Muscle layer of colon (tissue), 2 donors: Measurements from ENCODE around the gene MRPS16.
"Not testable (repeated sequence)": the region's sequence is repeated elsewhere in the genome, so short reads cannot be mapped to it uniquely, and the experiment has no call there.

Experiments used
- H3K27ac ChIP-seq: one replicate; pipeline ENCODE4 v1.7.0; 2013; ENCODE audit warnings: low read depth, mild to moderate bottlenecking, low read length, moderate library complexity
- H3K27me3 ChIP-seq, 2 donors: one replicate each; pipeline ENCODE4 v1.7.0; 2013; ENCODE audit warnings: low read length in 2 of 2, mild to moderate bottlenecking in 2 of 2; ENCODE audit not compliant: insufficient read depth in 2 of 2, control insufficient read depth in 1 of 2
- H3K36me3 ChIP-seq: one replicate; pipeline ENCODE4 v1.7.0; 2013; ENCODE audit warnings: mild to moderate bottlenecking, low read length; ENCODE audit not compliant: insufficient read depth
- H3K4me1 ChIP-seq: one replicate; pipeline ENCODE4 v1.7.0; 2013; ENCODE audit warnings: mild to moderate bottlenecking, low read length; ENCODE audit not compliant: insufficient read depth
- H3K4me3 ChIP-seq, 2 donors: one replicate each; pipeline ENCODE4 v1.7.0; 2013; ENCODE audit warnings: low read length in 2 of 2, low read depth in 1 of 2, mild to moderate bottlenecking in 1 of 2, moderate library complexity in 1 of 2
- H3K9ac ChIP-seq: one replicate; pipeline ENCODE4 v1.7.0; 2013; ENCODE audit warnings: low read length
- H3K9me3 ChIP-seq: one replicate; pipeline ENCODE4 v1.7.0; 2013; ENCODE audit warnings: mild to moderate bottlenecking, low read length
- donor health status: abdominal sarcoma.
- donor health status: Adenocarcinoma of cecum.

MRPS16 gene

DNA sequence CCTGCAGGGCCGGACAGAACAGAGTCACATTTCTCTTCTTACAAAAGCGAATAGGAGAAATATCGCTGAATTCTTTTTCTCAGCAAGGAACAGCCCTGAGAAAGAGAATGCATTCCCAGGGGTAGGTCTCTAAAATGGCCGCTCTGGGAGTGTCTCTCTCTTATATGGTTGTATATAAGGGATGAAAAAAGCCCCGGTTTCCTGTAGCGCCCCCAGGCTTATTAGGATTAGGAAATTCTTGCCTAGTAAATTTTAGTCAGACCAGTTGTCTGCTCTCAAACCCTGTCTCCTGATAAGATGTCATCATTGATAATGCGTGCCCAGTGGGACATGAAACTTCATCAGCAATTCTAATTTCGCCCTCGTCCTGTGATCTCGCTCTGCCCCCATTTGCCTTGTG, 6.2 kb upstream of the MRPS16 start:
- not testable (repeated sequence) for H3K4me1 ChIP-seq, H3K36me3 ChIP-seq

GRCh38 chr10:73253225-73253555, 746 bp upstream of the MRPS16 start:
- no peaks in the 10 kb centered on the region for H3K27me3 ChIP-seq
- peak overlapping the region; percentile 92 for H3K27ac ChIP-seq
- H3K4me3 ChIP-seq, result peak overlapping the region; percentile 92 to 100
- peaks cover 26% of the 10 kb centered on the region for H3K4me1 ChIP-seq
- H3K9ac ChIP-seq, result peak overlapping the region; percentile 100
- no peaks in the 10 kb centered on the region for H3K9me3 ChIP-seq
- H3K36me3 ChIP-seq, result peaks cover 19% of the 10 kb centered on the region

More for the DNA sequence above, 6.2 kb upstream of the MRPS16 start:
- not testable (repeated sequence) for H3K9ac ChIP-seq, H3K4me3 ChIP-seq, H3K27ac ChIP-seq, H3K9me3 ChIP-seq, H3K27me3 ChIP-seq

DNA sequence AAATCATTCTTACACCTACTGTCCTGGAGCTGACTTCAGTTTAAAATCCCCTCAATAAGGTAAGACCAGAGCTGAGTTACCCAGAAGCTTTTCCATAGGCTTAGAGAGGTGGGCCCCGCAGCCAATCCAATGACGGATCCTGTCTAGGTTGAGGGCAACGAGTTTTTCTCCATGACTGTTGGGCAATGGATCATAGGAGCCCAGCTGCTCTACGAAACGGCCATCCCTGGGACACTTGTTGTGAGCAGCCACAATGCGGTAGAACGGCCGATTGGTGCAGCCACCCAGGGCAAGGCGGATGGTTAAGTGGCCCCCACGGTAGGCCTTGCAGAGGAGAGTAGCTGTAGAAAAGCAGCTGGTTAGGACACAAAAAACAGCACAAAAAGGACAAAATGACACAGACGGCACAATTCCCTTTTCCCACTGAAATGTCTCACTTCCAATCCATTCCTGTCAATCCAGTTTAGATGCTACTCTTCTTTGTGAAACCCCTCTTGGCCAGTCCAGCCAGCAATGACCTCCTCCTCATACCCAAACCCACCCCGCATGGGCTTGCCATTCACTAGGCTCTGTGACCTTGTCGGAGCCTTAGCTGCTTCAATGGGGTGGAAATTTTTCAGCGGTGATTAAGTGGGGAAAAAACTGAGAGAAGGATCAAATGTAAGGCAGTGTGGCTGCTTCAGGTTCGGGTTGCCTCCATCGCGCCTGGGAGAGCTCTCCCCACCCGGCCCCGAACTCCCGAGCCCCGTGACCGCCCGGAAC, 580 bp downstream of the MRPS16 start:
- H3K36me3 ChIP-seq, result peaks cover 19% of the 10 kb centered on the region
- H3K27me3 ChIP-seq, result no peaks in the 10 kb centered on the region
- peaks cover 33% of the 10 kb centered on the region for H3K4me1 ChIP-seq

GRCh38 chr10:73248259-73248724, 4.2 kb downstream of the MRPS16 start:
- H3K9ac ChIP-seq, result no peak overlapping the region
- H3K27me3 ChIP-seq, result no peaks in the 10 kb centered on the region
- peaks cover 35% of the 10 kb centered on the region for H3K4me1 ChIP-seq
- H3K36me3 ChIP-seq, result peaks cover 37% of the 10 kb centered on the region
- no peak overlapping the region for H3K4me3 ChIP-seq
- no peaks in the 10 kb centered on the region for H3K9me3 ChIP-seq
- H3K27ac ChIP-seq, result no peak overlapping the region

More for the DNA sequence above, 580 bp downstream of the MRPS16 start:
- H3K4me3 ChIP-seq, result peak overlapping the region; percentile 92 to 100
- peak overlapping the region; percentile 92 for H3K27ac ChIP-seq
- no peaks in the 10 kb centered on the region for H3K9me3 ChIP-seq
- H3K9ac ChIP-seq, result peak overlapping the region; percentile 100

DNA sequence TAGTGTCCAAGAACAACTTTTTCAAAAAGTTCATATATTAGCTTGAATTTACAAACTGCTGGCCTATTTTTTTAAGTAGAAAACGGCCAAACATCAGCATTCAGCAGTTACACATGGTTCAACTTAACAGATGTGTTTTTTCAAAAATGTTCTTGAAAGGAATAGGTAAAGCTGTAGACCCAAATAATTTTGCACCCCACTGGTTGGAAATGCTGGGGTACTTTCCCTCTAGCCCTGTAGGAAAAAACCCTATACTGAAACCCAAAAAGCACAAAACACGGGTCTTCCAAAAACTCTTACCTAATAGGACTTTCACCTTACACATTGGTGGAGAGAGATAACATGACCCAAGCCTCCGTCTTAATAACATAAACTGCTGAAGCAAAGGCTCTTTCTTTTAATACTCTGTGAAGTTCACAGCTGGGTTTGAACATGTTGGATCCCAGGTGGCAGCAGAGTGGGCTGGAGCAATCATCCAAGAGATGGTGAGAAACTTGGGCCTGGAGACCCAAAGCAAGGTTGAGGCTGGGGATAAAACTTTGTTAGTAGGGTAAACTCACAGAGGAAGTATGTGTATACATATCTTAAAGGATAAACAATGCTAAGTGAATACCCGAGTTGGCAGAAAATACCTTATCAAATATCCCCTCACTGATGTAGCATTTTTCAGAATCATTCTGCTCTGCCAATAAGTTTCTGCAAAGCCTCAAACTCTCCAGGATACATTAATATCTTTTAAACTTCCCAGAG, 4.8 kb downstream of the MRPS16 start:
- Histone ChIP-seq H3K9ac (peak overlapping the region; percentile 81), H3K27ac (peak overlapping the region; percentile 71), H3K27me3 (no peaks in the 10 kb centered on the region), H3K9me3 (no peaks in the 10 kb centered on the region), H3K4me1 (peaks cover 32% of the 10 kb centered on the region), H3K36me3 (peaks cover 41% of the 10 kb centered on the region), H3K4me3 (peak overlapping the region; percentile 81 to 92)

DNA sequence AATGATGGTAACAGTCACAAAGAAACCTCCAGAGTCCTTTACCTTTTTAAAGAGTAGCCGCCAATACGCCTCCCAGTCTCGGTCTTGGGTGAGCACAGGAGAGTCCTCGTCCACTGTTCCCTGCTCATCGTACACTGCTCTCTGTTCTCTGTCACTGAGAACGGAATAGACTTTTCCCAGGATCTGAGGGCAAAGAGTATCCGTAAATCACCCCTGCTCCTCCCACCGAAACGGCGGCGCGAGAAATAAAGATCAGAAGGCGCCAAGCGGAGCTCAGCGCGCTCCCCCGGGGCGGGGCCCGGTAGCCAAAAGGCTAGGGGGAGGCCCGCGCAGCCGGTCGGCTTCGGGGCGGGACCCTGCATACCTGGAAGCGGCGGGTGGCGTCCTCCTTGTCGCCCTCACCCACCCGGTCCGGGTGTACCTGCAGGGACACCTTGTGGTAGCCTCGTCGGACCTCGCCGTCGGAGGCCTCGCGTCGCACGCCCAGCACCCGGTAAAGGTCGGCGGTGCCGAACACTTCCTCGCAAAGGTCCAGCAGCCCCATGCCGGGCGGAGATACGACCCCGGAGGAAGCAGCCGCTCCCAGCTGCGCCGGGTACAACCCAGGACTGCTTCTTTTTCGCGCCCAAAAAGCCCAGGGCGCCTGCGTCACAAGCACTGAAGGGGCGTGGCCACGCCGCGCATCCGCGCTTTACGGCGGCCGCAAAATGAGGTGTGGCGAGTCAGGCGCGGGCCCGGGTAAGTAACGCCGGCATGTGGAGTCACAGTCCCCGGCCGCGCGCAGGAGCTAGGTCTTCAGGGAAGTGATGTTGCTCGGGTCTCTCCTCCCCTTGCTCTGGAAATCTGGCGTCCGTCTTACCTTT, 5.6 kb downstream of the MRPS16 start, which contains the start of gene DNAJC9:
TSS of gene DNAJC9 (minus strand) at position 610 of the 863 bp plus-strand sequence. CDS start at position 544, 66 bp downstream.
- Histone ChIP-seq H3K4me1 (peaks cover 30% of the 10 kb centered on the region), H3K9ac (peak within 1 kb of the TSS; percentile 81), H3K27me3 (no peaks in the 10 kb centered on the region), H3K27ac (peak within 1 kb of the TSS; percentile 71), H3K9me3 (no peaks in the 10 kb centered on the region), H3K36me3 (peaks cover 41% of the 10 kb centered on the region), H3K4me3 (peak within 1 kb of the TSS; percentile 81 to 92)

GRCh38 chr10:73246322-73246645, 6.2 kb downstream of the MRPS16 start:
- Histone ChIP-seq H3K27me3 (no peaks in the 10 kb centered on the region), H3K4me3 (peak overlapping the region; percentile 81 to 92), H3K36me3 (peaks cover 46% of the 10 kb centered on the region), H3K9me3 (no peaks in the 10 kb centered on the region), H3K4me1 (peaks cover 24% of the 10 kb centered on the region), H3K27ac (peak overlapping the region; percentile 71), H3K9ac (peak overlapping the region; percentile 66)

- H3K4me3 ChIP-seq, result no peak overlapping the region
- no peaks in the 10 kb centered on the region for H3K27me3 ChIP-seq
- H3K9ac ChIP-seq, result no peak overlapping the region
- H3K36me3 ChIP-seq, result peaks cover 43% of the 10 kb centered on the region
- no peaks in the 10 kb centered on the region for H3K9me3 ChIP-seq
- no peak overlapping the region for H3K27ac ChIP-seq
- peaks cover 15% of the 10 kb centered on the region for H3K4me1 ChIP-seq
Observed at GRCh38 chr10:73244866-73245477, 7.5 kb downstream of the MRPS16 start.

DNA sequence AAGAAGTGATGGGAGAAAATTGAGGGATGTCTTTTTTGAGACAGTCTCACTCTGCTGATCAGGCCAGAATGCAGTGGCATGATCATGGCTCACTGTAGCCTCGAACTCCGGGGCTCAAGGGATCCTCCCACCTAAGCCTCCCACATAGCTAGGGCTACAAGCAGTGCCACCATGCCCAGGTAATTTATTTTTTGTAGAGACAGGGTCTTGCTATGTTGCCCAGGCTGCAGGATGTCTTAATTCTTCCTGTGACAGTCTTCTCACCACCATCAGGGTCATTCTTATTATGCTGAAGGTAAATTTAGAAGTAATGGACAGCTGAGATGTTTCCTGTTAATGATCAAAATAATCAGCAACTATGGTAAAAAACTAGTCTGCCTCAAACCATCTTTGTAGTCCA, 12.5 kb downstream of the MRPS16 start:
- H3K9me3 ChIP-seq, result no peaks in the 10 kb centered on the region
- no peak overlapping the region for H3K9ac ChIP-seq
- peaks cover 46% of the 10 kb centered on the region for H3K36me3 ChIP-seq
- H3K4me1 ChIP-seq, result peaks cover under 1% of the 10 kb centered on the region
- no peak overlapping the region for H3K4me3 ChIP-seq
- no peaks in the 10 kb centered on the region for H3K27me3 ChIP-seq
- no peak overlapping the region for H3K27ac ChIP-seq

GRCh38 chr10:73238990-73239566, 13.4 kb downstream of the MRPS16 start:
- Histone ChIP-seq H3K4me3 (no peak overlapping the region), H3K4me1 (peaks cover 9% of the 10 kb centered on the region), H3K9ac (no peak overlapping the region), H3K36me3 (peaks cover 37% of the 10 kb centered on the region), H3K27me3 (no peaks in the 10 kb centered on the region), H3K27ac (no peak overlapping the region), H3K9me3 (no peaks in the 10 kb centered on the region)
